Cardiac septum (tissue), 1 donor: ENCODE measurements around the gene SLC2A9. TPM values are rescaled to one million over a fixed set of nuclear protein-coding genes. Genes with fewer than 3 reads are reported as not detected.

Source experiments
- DNase-seq: peaks from one replicate; pipeline ENCODE4 v3.0.0-alpha.2; 2020; ENCODE audit warnings: low spot score
- intact Hi-C: fragments of 100-400 bp; cut with DNase I; formaldehyde crosslinking; loops from one replicate; pipeline ENCODE4 v1.14.0; 2022
- total RNA-seq: library from RNA; stranded (reverse); fragmentation: NEBNext Ultra II Directional; extraction: Animal tissue kit (Norgen Biotek cat#: 25700); gene quantifications from one replicate; pipeline ENCODE4 v1.2.1, GENCODE V29; 2021
- donor health status: DM: no; HTN: no; CAD: no.

SLC2A9 gene
- total RNA-seq, 1 donor from 2014 or later = 5.5 TPM

- intact Hi-C loops = no loop called here
- DNase-seq = no peak
Observed at GRCh38 chr4:10024303-10024702, 3.0 kb upstream of the SLC2A9 start.

- no peak for DNase-seq
- intact Hi-C loops = no loop called here
Observed at GRCh38 chr4:10023806-10024205, 2.5 kb upstream of the SLC2A9 start.

- intact Hi-C loops = no loop called here
- no peak for DNase-seq
Observed at GRCh38 chr4:10023050-10023419, 1.7 kb upstream of the SLC2A9 start.

- no peak for DNase-seq
- intact Hi-C loops = no loop called here
Observed at GRCh38 chr4:10022346-10023049, 1.2 kb upstream of the SLC2A9 start.

GRCh38 chr4:10021653-10022023 lies 341 bp upstream of the SLC2A9 start:
- intact Hi-C loops = no loop called here
- DNase-seq = no peak

GRCh38 chr4:10020106-10020505 lies 1.2 kb downstream of the SLC2A9 start:
- DNase-seq = no peak
- intact Hi-C loops = no loop called here

GRCh38 chr4:10019521-10020051 lies 1.7 kb downstream of the SLC2A9 start:
- DNase-seq = no peak
- intact Hi-C loops = loop anchor here (1.0 to 5.0 kb wide), 4 partner anchors 13 to 327 kb away; partner anchors contain the start of gene WDR1

- intact Hi-C loops = loop anchor here (1.0 to 5.0 kb wide), 5 partner anchors 13 to 327 kb away; partner anchors contain the start of gene WDR1
- DNase-seq = peak; percentile 98
Observed at GRCh38 chr4:10018818-10019461, 2.4 kb downstream of the SLC2A9 start.

GRCh38 chr4:10017037-10017893 lies 4.0 kb downstream of the SLC2A9 start:
- intact Hi-C loops = loop anchor here (5.0 kb wide), 2 partner anchors 115 to 325 kb away; no protein-coding TSS in a partner anchor
- DNase-seq = no peak

- intact Hi-C loops = loop anchor here (5.0 kb wide), 2 partner anchors 114 to 324 kb away; no protein-coding TSS in a partner anchor
- DNase-seq = no peak
Observed at GRCh38 chr4:10016169-10016568, 5.1 kb downstream of the SLC2A9 start.

- intact Hi-C loops = loop anchor here (1.0 to 5.0 kb wide), 3 partner anchors 113 to 323 kb away; no protein-coding TSS in a partner anchor
- DNase-seq = peak; percentile 73
Observed at GRCh38 chr4:10015140-10015753, 6.0 kb downstream of the SLC2A9 start.

GRCh38 chr4:10013722-10014121 lies 7.6 kb downstream of the SLC2A9 start:
- intact Hi-C loops = no loop called here
- DNase-seq = peak; percentile 73

- peak; percentile 5 for DNase-seq
- intact Hi-C loops = no loop called here
Observed at GRCh38 chr4:10011885-10012284, 9.4 kb downstream of the SLC2A9 start.

- no peak for DNase-seq
- intact Hi-C loops = no loop called here
Observed at GRCh38 chr4:10011277-10011676, 10.0 kb downstream of the SLC2A9 start.

- no peak for DNase-seq
- intact Hi-C loops = no loop called here
Observed at GRCh38 chr4:10009861-10010500, 11.3 kb downstream of the SLC2A9 start.

- DNase-seq = no peak
- intact Hi-C loops = no loop called here
Observed at GRCh38 chr4:10008609-10009005, 12.7 kb downstream of the SLC2A9 start.

GRCh38 chr4:10007793-10008608 lies 13.3 kb downstream of the SLC2A9 start:
- peak; percentile 51 for DNase-seq
- intact Hi-C loops = no loop called here

- intact Hi-C loops = no loop called here
- no peak for DNase-seq
Observed at GRCh38 chr4:10007436-10007740, 13.9 kb downstream of the SLC2A9 start.
